GM23338 (cell line): ENCODE results near the gene ESPNL. TPM values are rescaled to one million over a fixed set of nuclear protein-coding genes. Genes with fewer than 3 reads are reported as not detected.

Experiments used
- ATAC-seq: fragments of 200-7000 bp; cut with Tn5 transposase; 3 replicates; pipeline ENCODE4 v1.9.1; 2020
- DNase-seq: peaks from one replicate; pipeline ENCODE4 v3.0.0-alpha.2; 2015; ENCODE audit warnings: low spot score
- H2AFZ ChIP-seq: fragments of 200-600 bp; sonication (generic); 2 replicates; pipeline ENCODE4 v1.8.0; 2016; ENCODE audit warnings: antibody characterized with exemption, mild to moderate bottlenecking, moderate library complexity
- H3F3A ChIP-seq: fragments of 200-600 bp; sonication (generic); replicated peaks from 2 replicates; pipeline ENCODE4 v1.8.0; 2017; ENCODE audit warnings: antibody characterized with exemption, mixed run types, low read depth
- H3K27ac ChIP-seq: fragments of 200-600 bp; sonication (generic); 2 replicates; pipeline ENCODE4 v1.6.1; 2016; ENCODE audit warnings: low read depth
- H3K27me3 ChIP-seq: fragments of 200-600 bp; sonication (generic); 2 replicates; pipeline ENCODE4 v1.8.0; 2016; ENCODE audit warnings: mild to moderate bottlenecking, mixed run types, moderate library complexity; ENCODE audit not compliant: insufficient read depth
- H3K36me3 ChIP-seq: fragments of 200-600 bp; sonication (generic); 2 replicates; pipeline ENCODE4 v1.8.0; 2016; ENCODE audit warnings: mild to moderate bottlenecking; ENCODE audit not compliant: insufficient read depth
- H3K4me1 ChIP-seq: fragments of 200-600 bp; sonication (generic); 2 replicates; pipeline ENCODE4 v1.8.0; 2016; ENCODE audit warnings: mild to moderate bottlenecking, moderate library complexity; ENCODE audit not compliant: insufficient read depth
- H3K4me2 ChIP-seq: fragments of 200-600 bp; sonication (generic); 2 replicates; pipeline ENCODE4 v1.7.1; 2017; ENCODE audit warnings: mixed run types
- H3K4me3 ChIP-seq: fragments of 200-600 bp; sonication (generic); 2 replicates; pipeline ENCODE4 v1.6.1; 2016; ENCODE audit warnings: mixed run types
- H3K79me2 ChIP-seq: fragments of 200-600 bp; sonication (generic); replicated peaks from 2 replicates; pipeline ENCODE4 v1.8.0; 2017; ENCODE audit warnings: mild to moderate bottlenecking; ENCODE audit not compliant: insufficient read depth
- H3K9me2 ChIP-seq: fragments of 200-600 bp; sonication (generic); 2 replicates; pipeline ENCODE4 v1.8.0; 2017; ENCODE audit not compliant: insufficient read depth
- H4K20me1 ChIP-seq: fragments of 200-600 bp; sonication (generic); replicated peaks from 2 replicates; pipeline ENCODE4 v1.8.0; 2017; ENCODE audit warnings: mild to moderate bottlenecking; ENCODE audit not compliant: insufficient read depth
- H3K27ac Mint-ChIP-seq: 2 replicates; pipeline ENCODE4 v1.8.0; 2020; ENCODE audit warnings: inconsistent platforms, mild to moderate bottlenecking, moderate library complexity, mixed read lengths
- H3K27me3 Mint-ChIP-seq: 3 replicates; pipeline ENCODE4 v1.8.0; 2022; ENCODE audit warnings: low read depth, mild to moderate bottlenecking, moderate library complexity, mixed read lengths, inconsistent platforms; ENCODE audit not compliant: insufficient read depth, poor library complexity
- H3K36me3 Mint-ChIP-seq: 3 replicates; pipeline ENCODE4 v1.8.0; 2021; ENCODE audit warnings: low read depth, mild to moderate bottlenecking, inconsistent platforms, moderate library complexity, mixed read lengths
- H3K4me1 Mint-ChIP-seq: 3 replicates; pipeline ENCODE4 v1.8.0; 2020; ENCODE audit warnings: mild to moderate bottlenecking, inconsistent platforms, mixed read lengths
- H3K4me3 Mint-ChIP-seq: 3 replicates; pipeline ENCODE4 v1.8.0; 2021; ENCODE audit warnings: moderate library complexity, mild to moderate bottlenecking, inconsistent platforms, mixed read lengths
- H3K9me3 Mint-ChIP-seq: 3 replicates; pipeline ENCODE4 v1.8.0; 2020; ENCODE audit warnings: moderate library complexity, mild to moderate bottlenecking, inconsistent platforms, mixed read lengths
- CREB1 ChIP-seq: fragments of 250-450 bp; sonication (Bioruptor Pico); IDR thresholded peaks from 2 replicates; pipeline ENCODE4 v1.5.0; 2020; ENCODE audit warnings: low read depth, mild to moderate bottlenecking, moderate library complexity
- CTCF ChIP-seq, 2 experiments: fragments of 200-600 bp in 1 of 2; sonication (generic) in 1 of 2; conservative IDR thresholded peaks; 2 replicates each; pipeline versions ENCODE4 v1.5.1 to v1.6.1; 2016 to 2017; ENCODE audit warnings: antibody characterized with exemption in 2 of 2, low read depth in 2 of 2, mild to moderate bottlenecking in 2 of 2, moderate library complexity in 1 of 2
- EZH2 ChIP-seq: fragments of 200-600 bp; sonication (generic); IDR thresholded peaks from one replicate; pipeline ENCODE4 v1.8.0; 2017; ENCODE audit warnings: antibody characterized with exemption, mild to moderate bottlenecking, low read depth; ENCODE audit not compliant: unreplicated experiment
- EZH2phosphoT487 ChIP-seq: fragments of 200-600 bp; sonication (generic); IDR thresholded peaks from one replicate; pipeline ENCODE4 v1.8.1; 2018; ENCODE audit warnings: antibody characterized with exemption; ENCODE audit not compliant: unreplicated experiment
- JUNB ChIP-seq: IDR thresholded peaks from one replicate; pipeline ENCODE4 v1.6.1; 2016; ENCODE audit warnings: antibody characterized with exemption; ENCODE audit not compliant: unreplicated experiment
- NANOG ChIP-seq: IDR thresholded peaks from 2 replicates; pipeline ENCODE4 v1.6.1; 2016; ENCODE audit warnings: antibody characterized with exemption, borderline replicate concordance
- POLR2AphosphoS5 ChIP-seq: IDR thresholded peaks from 2 replicates; pipeline ENCODE4 v1.6.1; 2016; ENCODE audit warnings: antibody characterized with exemption, low read depth
- REST ChIP-seq: IDR thresholded peaks from one replicate; pipeline ENCODE4 v1.6.1; 2018; ENCODE audit warnings: antibody characterized with exemption; ENCODE audit not compliant: unreplicated experiment
- STAT1 ChIP-seq: IDR thresholded peaks from one replicate; pipeline ENCODE4 v1.6.1; 2016; ENCODE audit warnings: antibody characterized with exemption; ENCODE audit not compliant: unreplicated experiment
- ZNF114 ChIP-seq: fragments of 250-450 bp; sonication (Bioruptor Pico); IDR thresholded peaks from 2 replicates; pipeline ENCODE4 v1.5.0; 2020; ENCODE audit warnings: mild to moderate bottlenecking, moderate library complexity
- ZNF331 ChIP-seq: fragments of 250-450 bp; sonication (Bioruptor Pico); IDR thresholded peaks from 2 replicates; pipeline ENCODE4 v1.5.0; 2020; ENCODE audit warnings: low read depth, mild to moderate bottlenecking, moderate library complexity
- polyA plus RNA-seq: library from polyadenylated mRNA; unstranded; fragments of >200 nt; fragmentation: Nextera tagmentation; extraction: Ambion mirVana; gene quantifications from 2 replicates; pipeline ENCODE4 v1.2.1, GENCODE V29; 2016
- total RNA-seq: library from RNA; depleted of rRNA; stranded (reverse); fragments of >200 nt; shearing (Covaris generic); gene quantifications from 2 replicates; pipeline ENCODE4 v1.2.3, GENCODE V29; 2014
- TF ChIP-seq, protein P1 (sequence below): fragments of 250-450 bp; sonication (Bioruptor Pico); IDR thresholded peaks from 2 replicates; pipeline ENCODE4 v1.5.0; 2020; ENCODE audit warnings: mild to moderate bottlenecking, moderate library complexity
- TF ChIP-seq, protein P2 (sequence below): IDR thresholded peaks from 2 replicates; pipeline ENCODE4 v1.6.1; 2016; ENCODE audit warnings: antibody characterized with exemption

The ESPNL gene
- total and polyA plus RNA-seq, 2 experiments from 2014 or later = 0.44 to 3.1 TPM

DNA sequence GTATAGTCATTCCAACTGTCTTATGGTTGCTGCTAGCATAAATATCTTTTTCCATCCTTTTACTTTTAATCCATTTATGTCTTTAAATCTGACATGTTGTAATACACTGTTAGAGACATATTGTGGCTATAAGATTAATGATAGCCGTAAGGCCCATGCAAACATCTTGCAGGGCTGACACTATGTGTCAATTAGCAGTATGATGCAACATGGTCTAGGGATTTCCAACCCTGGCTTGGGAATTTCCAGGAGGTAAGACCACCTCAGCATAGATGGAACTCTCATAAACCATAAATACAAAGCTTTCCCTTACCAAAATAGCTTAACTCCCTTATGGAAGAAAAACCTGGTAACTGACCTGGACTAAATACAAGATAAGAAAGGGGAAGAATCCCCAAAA lies 22.8 kb upstream of the ESPNL start:
- H3K79me2 ChIP-seq = peaks cover 75% of the 10 kb centered on the region
- no peak for TF ChIP-seq REST
- no peak for TF ChIP-seq EZH2
- no peak for TF ChIP-seq ZNF331 (CRISPR knock-in tag)
- TF ChIP-seq ZNF114 = no peak
- no peak for TF ChIP-seq CTCF (conservative IDR thresholded peaks at IDR 0.05; ENCODE audit: low read depth in 2 of 2)
- TF ChIP-seq, protein P1, sequence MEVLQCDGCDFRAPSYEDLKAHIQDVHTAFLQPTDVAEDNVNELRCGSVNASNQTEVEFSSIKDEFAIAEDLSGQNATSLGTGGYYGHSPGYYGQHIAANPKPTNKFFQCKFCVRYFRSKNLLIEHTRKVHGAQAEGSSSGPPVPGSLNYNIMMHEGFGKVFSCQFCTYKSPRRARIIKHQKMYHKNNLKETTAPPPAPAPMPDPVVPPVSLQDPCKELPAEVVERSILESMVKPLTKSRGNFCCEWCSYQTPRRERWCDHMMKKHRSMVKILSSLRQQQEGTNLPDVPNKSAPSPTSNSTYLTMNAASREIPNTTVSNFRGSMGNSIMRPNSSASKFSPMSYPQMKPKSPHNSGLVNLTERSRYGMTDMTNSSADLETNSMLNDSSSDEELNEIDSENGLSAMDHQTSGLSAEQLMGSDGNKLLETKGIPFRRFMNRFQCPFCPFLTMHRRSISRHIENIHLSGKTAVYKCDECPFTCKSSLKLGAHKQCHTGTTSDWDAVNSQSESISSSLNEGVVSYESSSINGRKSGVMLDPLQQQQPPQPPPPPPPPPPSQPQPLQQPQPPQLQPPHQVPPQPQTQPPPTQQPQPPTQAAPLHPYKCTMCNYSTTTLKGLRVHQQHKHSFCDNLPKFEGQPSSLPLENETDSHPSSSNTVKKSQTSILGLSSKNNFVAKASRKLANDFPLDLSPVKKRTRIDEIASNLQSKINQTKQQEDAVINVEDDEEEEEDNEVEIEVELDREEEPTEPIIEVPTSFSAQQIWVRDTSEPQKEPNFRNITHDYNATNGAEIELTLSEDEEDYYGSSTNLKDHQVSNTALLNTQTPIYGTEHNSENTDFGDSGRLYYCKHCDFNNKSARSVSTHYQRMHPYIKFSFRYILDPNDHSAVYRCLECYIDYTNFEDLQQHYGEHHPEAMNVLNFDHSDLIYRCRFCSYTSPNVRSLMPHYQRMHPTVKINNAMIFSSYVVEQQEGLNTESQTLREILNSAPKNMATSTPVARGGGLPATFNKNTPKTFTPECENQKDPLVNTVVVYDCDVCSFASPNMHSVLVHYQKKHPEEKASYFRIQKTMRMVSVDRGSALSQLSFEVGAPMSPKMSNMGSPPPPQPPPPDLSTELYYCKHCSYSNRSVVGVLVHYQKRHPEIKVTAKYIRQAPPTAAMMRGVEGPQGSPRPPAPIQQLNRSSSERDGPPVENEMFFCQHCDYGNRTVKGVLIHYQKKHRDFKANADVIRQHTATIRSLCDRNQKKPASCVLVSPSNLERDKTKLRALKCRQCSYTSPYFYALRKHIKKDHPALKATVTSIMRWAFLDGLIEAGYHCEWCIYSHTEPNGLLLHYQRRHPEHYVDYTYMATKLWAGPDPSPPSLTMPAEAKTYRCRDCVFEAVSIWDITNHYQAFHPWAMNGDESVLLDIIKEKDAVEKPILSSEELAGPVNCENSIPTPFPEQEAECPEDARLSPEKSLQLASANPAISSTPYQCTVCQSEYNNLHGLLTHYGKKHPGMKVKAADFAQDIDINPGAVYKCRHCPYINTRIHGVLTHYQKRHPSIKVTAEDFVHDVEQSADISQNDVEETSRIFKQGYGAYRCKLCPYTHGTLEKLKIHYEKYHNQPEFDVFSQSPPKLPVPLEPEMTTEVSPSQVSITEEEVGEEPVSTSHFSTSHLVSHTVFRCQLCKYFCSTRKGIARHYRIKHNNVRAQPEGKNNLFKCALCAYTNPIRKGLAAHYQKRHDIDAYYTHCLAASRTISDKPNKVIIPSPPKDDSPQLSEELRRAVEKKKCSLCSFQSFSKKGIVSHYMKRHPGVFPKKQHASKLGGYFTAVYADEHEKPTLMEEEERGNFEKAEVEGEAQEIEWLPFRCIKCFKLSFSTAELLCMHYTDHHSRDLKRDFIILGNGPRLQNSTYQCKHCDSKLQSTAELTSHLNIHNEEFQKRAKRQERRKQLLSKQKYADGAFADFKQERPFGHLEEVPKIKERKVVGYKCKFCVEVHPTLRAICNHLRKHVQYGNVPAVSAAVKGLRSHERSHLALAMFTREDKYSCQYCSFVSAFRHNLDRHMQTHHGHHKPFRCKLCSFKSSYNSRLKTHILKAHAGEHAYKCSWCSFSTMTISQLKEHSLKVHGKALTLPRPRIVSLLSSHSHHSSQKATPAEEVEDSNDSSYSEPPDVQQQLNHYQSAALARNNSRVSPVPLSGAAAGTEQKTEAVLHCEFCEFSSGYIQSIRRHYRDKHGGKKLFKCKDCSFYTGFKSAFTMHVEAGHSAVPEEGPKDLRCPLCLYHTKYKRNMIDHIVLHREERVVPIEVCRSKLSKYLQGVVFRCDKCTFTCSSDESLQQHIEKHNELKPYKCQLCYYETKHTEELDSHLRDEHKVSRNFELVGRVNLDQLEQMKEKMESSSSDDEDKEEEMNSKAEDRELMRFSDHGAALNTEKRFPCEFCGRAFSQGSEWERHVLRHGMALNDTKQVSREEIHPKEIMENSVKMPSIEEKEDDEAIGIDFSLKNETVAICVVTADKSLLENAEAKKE (CRISPR knock-in tag) = no peak
- TF ChIP-seq, protein P2, sequence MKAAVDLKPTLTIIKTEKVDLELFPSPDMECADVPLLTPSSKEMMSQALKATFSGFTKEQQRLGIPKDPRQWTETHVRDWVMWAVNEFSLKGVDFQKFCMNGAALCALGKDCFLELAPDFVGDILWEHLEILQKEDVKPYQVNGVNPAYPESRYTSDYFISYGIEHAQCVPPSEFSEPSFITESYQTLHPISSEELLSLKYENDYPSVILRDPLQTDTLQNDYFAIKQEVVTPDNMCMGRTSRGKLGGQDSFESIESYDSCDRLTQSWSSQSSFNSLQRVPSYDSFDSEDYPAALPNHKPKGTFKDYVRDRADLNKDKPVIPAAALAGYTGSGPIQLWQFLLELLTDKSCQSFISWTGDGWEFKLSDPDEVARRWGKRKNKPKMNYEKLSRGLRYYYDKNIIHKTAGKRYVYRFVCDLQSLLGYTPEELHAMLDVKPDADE = no peak
- no peak for TF ChIP-seq EZH2phosphoT487
- no peak for TF ChIP-seq POLR2AphosphoS5
- TF ChIP-seq STAT1 = no peak
- no peak for TF ChIP-seq CREB1 (CRISPR knock-in tag)
- no peak for TF ChIP-seq NANOG
- no peak for TF ChIP-seq JUNB
- no peaks in the 10 kb centered on the region for H3K27me3 ChIP-seq
- Mint-ChIP-seq H3K27me3 (peaks cover 11% of the 10 kb centered on the region), H3K9me3 (no peaks in the 10 kb centered on the region; the same call in 2 of the 3 replicates), H3K27ac (peak overlapping the region; percentile 94), H3K4me1 (peaks cover 29% of the 10 kb centered on the region), H3K4me3 (no peak overlapping the region), H3K36me3 (peaks cover 89% of the 10 kb centered on the region)
- H3K36me3 ChIP-seq = peaks cover 22% of the 10 kb centered on the region
- no peak overlapping the region for H3K4me3 ChIP-seq
- no peaks in the 10 kb centered on the region for H3K9me2 ChIP-seq
- H3K27ac ChIP-seq = 0 out of 2 replicates have a peak overlapping the region, but pooled peaks have one; percentile 33
- DNase-seq = no peak
- H4K20me1 ChIP-seq = peaks cover 17% of the 10 kb centered on the region
- peaks cover 17% of the 10 kb centered on the region for H3K4me1 ChIP-seq
- no peak overlapping the region for H2AFZ ChIP-seq
- no peak overlapping the region for H3K4me2 ChIP-seq
- H3F3A ChIP-seq = no peaks in the 10 kb centered on the region
- ATAC-seq = no peak
